OCI-LY1 (cell line): ENCODE results near the gene EIF2B1.

Experiments
- CTCF ChIP-seq: fragments of 200-600 bp; sonication (generic), shearing (Covaris generic); IDR thresholded peaks from 2 replicates; pipeline ENCODE4 v1.5.1; 2017; ENCODE audit warnings: mild to moderate bottlenecking, antibody characterized with exemption, low read length, moderate library complexity, mixed read lengths
- EZH2 ChIP-seq: fragments of 200-600 bp; sonication (generic), shearing (Covaris generic); IDR thresholded peaks from 2 replicates; pipeline ENCODE4 v1.8.0; 2017; ENCODE audit warnings: borderline replicate concordance, mixed run types, mild to moderate bottlenecking, antibody characterized with exemption, low read length, moderate library complexity, mixed read lengths

- TF ChIP-seq CTCF (no peak), EZH2 (no peak)
These were observed 26.7 kb upstream of the EIF2B1 start for GRCh38 chr12:123659996-123660727.
